HT-29 (cell line): ENCODE data around the gene RING1. TPM values are rescaled to one million over a fixed set of nuclear protein-coding genes. Genes with fewer than 3 reads are reported as not detected.
"Not testable (repeated sequence)": the region's sequence is repeated elsewhere in the genome, so short reads cannot be mapped to it uniquely, and the experiment has no call there.

Experiments used
- DNase-seq: peaks from one replicate; pipeline ENCODE4 v3.0.0-alpha.2; 2015; ENCODE audit warnings: low spot score
- total RNA-seq: library from RNA; depleted of rRNA; stranded (reverse); fragments of >200 nt; shearing (Covaris generic); gene quantifications from 2 replicates; pipeline ENCODE4 v1.2.3, GENCODE V29; 2014

RING1 gene
- total RNA-seq, 1 experiment from 2014 or later: 36.1 TPM

- peak; percentile 60 for DNase-seq
These were observed 2.9 kb upstream of the RING1 start for GRCh38 chr6:33205191-33206026.

- no peak for DNase-seq
These were observed 2.1 kb upstream of the RING1 start for GRCh38 chr6:33206027-33206863.

- no peak for DNase-seq
These were observed 1.3 kb upstream of the RING1 start for GRCh38 chr6:33206864-33207551.

- peak; percentile 62 for DNase-seq
These were observed 679 bp upstream of the RING1 start for GRCh38 chr6:33207552-33208090.

- no peak for DNase-seq
These were observed 1.6 kb downstream of the RING1 start for GRCh38 chr6:33209856-33210255.

- no peak for DNase-seq
These were observed 2.8 kb downstream of the RING1 start for GRCh38 chr6:33211136-33211535.

- DNase-seq: no peak
These were observed 3.5 kb downstream of the RING1 start for GRCh38 chr6:33211666-33212422.

GRCh38 chr6:33212857-33213165 lies 4.5 kb downstream of the RING1 start:
- DNase-seq: no peak

GRCh38 chr6:33213166-33213988 lies 5.1 kb downstream of the RING1 start:
- no peak for DNase-seq

GRCh38 chr6:33213989-33214335 lies 5.7 kb downstream of the RING1 start:
- no peak for DNase-seq

GRCh38 chr6:33215271-33216116 lies 7.2 kb downstream of the RING1 start:
- DNase-seq: no peak

GRCh38 chr6:33216117-33216649 lies 7.9 kb downstream of the RING1 start:
- DNase-seq: no peak

GRCh38 chr6:33217246-33217645 lies 8.9 kb downstream of the RING1 start:
- DNase-seq: no peak

GRCh38 chr6:33217681-33218080 lies 9.4 kb downstream of the RING1 start:
- no peak for DNase-seq

- DNase-seq: not testable (repeated sequence)
These were observed 18.3 kb downstream of the RING1 start for GRCh38 chr6:33226503-33227120.

- no peak for DNase-seq
These were observed 26.9 kb downstream of the RING1 start for GRCh38 chr6:33235221-33235634.

GRCh38 chr6:33236328-33236727 lies 28.0 kb downstream of the RING1 start:
- DNase-seq: no peak

- no peak for DNase-seq
These were observed 28.6 kb downstream of the RING1 start for GRCh38 chr6:33236852-33237251.

GRCh38 chr6:33237741-33238140 lies 29.4 kb downstream of the RING1 start:
- no peak for DNase-seq
